Activated T-cell treated with anti-CD3 and anti-CD28 coated beads for 24 hours (primary cell): Measurements from ENCODE around the gene B3GALT6.
"Not testable (repeated sequence)": the region's sequence is repeated elsewhere in the genome, so short reads cannot be mapped to it uniquely, and the experiment has no call there.

Experiments
- DNase-seq: peaks from one replicate; pipeline ENCODE4 v3.0.0-alpha.2; 2020; ENCODE audit warnings: low read depth

Gene B3GALT6

DNA sequence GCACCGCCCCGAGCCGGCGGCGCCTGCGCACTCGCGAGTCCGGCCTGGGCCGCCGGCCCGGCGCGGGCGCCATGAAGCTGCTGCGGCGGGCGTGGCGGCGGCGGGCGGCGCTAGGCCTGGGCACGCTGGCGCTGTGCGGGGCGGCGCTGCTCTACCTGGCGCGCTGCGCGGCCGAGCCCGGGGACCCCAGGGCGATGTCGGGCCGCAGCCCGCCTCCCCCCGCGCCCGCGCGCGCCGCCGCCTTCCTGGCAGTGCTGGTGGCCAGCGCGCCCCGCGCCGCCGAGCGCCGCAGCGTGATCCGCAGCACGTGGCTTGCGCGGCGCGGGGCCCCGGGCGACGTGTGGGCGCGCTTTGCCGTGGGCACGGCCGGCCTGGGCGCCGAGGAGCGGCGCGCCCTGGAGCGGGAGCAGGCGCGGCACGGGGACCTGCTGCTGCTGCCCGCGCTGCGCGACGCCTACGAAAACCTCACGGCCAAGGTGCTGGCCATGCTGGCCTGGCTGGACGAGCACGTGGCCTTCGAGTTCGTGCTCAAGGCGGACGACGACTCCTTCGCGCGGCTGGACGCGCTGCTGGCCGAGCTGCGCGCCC lies at the start of gene B3GALT6:
Gene B3GALT6, plus strand, starts transcription at position 30 of the 588 bp plus-strand sequence. Its CDS starts 42 bp downstream, at position 72.
- DNase-seq: no peak

DNA sequence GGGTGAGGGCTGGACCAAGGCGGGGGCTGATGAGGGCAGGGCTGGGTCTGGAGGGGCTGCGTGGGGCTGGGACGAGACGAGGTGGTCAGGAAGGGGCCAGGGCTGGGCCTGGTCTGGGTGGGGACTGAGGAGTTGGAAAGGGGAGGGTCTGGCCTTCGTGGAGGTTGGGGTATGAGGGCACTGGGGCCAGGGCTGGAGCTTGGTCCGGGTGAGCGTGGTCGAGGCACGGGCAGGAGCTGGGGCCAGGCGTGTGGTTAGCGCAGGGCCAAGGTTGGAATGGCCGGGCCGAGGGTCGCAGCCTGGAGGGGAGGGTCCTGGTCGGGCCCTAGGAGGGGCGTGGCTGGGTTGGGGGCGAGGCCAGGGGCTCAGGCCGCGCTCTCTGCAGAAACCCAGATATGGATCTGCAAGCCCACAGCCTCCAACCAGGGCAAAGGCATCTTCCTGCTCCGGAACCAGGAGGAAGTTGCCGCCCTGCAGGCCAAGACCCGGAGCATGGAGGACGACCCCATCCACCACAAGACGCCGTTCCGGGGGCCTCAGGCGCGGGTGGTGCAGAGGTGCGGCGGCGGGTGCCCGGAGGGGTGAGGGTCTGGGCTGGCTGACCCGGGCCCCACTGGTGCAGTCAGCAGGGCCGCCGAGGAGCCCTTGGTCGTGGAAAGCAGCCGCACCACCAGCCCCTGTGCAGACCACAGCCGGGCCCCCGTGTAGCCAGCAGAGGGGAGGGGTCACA lies 49.4 kb upstream of the B3GALT6 start:
- DNase-seq: no peak

DNA sequence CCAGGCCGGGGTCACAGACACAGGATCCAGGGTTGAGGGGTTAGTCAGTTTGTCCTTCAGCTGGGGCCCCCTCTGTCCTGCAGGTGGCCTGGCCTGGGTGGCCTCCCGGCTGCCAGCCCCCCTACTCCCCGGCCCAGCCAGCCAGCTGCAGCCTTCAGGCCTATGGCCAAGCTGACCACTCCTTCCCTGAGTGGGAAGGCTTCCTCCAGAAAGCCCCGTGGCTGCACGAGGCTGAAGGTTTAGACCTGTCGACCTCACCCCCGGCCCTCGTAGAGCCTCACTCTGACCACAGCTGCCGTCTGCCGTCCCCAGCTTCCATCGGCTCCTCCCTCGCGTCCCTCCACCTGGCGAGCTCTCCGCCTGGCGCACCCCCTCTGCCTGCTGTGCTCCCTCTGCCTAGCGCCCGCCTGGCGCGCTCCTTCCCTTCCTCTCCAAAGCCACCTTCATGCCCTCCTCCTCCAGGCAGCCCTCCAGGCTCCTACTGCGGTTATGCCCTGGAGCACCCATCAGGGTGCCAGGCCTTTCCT lies 48.8 kb upstream of the B3GALT6 start:
- no peak for DNase-seq

DNA sequence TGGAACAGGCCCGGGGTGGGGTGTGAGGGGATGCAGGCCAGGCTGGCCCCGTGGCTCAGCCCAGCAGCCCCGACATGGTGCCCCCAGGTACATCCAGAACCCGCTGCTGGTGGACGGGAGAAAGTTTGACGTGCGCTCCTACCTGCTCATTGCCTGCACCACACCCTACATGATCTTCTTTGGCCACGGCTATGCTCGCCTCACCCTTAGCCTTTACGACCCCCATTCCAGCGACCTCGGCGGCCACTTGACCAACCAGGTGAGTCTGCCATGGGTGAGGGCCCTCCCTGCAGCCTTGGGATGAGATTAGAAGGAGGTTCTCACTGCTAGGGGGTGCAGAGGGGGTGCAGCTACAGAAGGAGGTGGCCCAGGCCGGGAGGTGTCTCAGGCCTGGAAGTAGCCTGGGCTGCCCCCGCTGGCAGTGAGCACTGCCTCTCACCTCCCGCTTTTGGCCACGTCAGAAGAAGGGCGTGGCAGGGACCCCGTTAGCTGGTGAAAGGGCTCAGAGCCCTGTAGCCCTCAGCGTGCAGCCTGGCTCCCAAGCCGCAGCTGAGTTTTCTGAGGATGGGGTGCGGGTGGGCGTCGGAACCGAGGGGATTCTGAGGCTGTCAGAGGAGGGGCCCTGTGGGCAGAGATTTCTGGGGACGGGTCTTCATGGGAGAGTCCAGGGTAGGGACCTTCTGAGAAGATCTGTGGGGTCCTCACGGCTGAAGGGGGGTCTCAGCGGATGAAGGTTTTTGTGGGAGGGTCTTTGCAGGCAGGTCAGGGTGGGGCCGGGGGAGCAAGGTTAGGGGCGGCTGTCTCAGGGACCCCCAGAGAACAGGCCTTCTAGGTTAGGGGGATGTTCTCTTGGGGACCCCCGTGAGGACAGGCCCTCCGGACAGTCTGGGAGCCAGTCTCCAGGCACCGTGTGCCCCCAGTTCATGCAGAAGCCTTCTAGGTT lies 47.9 kb upstream of the B3GALT6 start:
- no peak for DNase-seq

DNA sequence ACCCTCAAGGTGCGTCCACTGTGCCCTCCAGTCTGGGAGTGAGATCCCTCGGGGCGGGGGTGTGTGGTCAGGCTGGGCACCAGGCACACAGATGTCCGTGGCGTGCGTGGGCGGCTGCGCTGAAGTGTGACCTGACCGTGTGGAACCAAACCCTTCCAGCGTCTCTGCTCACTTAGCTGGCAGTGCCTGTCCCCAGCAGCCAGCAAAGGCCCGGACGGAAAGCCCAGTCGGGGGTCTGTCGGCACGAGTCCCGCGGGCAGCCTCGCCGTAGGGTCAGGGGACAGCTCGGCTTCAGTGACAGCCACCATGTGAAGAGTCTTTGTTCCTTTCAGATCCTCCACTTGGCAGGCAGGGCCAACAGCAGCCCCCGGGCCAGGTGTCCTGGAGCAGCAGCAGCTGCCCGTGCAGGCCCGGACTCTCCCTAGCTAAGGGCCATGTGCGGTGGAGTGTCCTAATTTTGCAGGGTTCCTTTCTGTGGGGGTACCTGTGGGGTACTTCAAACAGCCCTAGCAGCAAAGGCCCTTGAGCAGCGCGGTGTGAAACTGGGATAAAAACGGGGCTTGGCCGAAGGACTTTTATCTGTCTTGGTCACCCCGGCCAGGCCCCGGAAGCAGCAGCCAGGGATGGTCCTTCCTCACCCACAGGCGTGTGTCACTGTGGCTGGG lies 46.8 kb upstream of the B3GALT6 start:
- no peak for DNase-seq

DNA sequence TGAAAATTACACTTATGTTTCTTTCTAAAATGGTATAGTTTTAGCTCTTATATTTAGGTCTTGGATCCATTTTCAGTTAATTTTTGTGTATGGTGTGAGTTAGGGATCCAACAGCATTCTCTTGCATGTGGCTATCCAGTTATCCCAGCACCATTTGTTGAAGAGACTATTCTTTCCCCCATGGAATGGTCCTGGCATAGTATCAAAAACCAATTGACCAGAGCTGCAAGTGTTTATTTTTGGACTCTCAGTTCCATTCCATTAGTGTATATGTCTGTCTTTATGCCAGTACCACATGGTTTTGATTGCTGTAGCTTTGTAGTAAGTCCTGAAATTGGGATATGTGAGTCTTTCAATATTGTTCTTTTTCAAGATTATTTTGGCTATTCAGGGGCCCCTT lies 44.1 kb upstream of the B3GALT6 start:
- DNase-seq: no peak

DNA sequence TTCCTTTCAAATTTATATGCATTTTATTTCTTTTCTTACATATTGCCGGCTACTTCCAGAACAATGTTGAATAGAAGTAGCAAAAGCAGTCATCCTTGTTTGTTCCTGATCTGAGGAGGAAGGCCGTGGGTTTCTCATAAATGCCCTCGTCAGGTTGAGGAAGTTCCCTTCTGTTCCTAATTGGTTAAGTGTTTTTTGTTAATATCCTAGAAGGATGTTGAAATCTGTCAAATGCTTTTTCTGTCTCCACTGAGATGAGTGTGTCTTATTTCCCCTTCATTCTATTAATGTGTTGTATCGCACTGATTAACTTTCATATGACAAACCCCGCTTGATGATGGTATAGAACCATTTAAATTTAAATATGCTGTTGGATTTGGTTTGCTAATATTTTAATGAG lies 42.9 kb upstream of the B3GALT6 start:
- no peak for DNase-seq

DNA sequence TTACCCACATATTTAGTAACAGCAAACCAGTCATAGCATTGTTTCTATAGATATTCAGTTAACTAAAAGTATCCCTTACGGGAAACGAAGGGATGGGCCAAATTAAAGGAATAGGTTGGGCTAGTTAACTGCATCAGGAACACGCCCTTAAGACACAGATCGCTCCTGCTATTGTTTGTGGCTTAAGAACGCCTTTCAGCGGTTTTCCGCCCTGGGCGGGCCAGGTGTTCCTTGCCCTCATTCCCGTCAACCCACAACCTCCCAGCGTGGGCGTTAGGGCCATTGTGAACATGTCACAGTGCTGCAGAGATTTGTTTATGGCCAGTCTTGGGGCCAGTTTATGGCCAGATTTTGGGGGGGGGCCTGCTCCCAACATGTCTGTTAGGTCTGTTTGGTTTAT lies 40.3 kb upstream of the B3GALT6 start:
- no peak for DNase-seq

DNA sequence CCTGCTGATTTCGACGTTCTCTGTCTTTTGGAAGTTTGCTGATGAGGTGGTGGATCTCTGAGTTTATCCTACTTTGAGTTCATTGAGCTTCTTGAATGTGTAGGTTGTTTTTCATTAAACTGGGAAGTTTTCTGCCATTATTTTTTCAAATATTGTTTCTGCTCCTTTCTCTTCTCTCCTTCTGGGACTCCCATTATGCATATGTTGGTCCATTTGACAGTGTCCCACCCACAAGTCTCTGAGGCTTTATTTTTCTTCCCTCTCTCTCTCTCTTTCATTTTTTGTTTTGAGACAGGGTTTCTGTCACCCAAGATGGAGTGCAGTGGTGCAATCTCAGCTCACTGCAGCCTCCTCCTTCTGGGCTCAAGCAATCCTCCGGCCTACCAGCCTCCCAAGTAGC lies 37.3 kb upstream of the B3GALT6 start:
- DNase-seq: no peak

- not testable (repeated sequence) for DNase-seq
Observed at GRCh38 chr1:1195726-1196125, 36.3 kb upstream of the B3GALT6 start.

DNA sequence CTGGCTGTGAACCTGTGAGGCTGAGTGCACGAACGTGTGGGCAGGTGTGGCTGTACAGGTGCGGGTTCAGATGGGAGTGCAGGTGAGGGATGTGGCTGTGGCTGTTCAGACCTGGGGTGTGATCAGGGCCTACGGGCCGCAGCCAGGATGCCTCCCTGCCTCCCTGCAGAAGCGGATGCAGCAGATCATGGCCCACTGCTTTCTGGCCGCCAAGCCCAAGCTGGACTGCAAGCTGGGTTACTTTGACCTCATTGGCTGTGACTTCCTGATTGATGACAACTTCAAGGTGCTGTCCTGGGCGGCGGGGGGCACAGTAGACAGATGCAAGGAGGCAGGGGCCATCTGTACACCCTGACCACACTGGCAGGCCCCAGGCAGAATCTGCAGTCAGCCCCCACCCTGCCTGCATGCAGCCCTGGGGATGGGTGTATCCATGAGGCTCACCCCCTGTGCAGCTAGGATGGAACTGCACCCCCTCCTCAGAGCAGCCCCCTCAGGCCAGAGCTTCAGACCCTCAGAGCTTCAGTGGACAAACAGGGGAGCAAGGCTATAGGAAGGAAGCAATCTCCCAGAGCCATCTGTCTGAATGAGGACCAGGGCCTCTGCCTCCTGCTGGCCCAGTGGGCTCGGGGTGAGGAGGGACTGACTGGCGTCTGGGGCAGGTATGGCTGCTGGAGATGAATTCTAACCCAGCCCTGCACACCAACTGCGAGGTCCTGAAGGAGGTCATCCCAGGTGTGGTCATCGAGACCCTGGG lies 35.4 kb upstream of the B3GALT6 start:
- DNase-seq: no peak

DNA sequence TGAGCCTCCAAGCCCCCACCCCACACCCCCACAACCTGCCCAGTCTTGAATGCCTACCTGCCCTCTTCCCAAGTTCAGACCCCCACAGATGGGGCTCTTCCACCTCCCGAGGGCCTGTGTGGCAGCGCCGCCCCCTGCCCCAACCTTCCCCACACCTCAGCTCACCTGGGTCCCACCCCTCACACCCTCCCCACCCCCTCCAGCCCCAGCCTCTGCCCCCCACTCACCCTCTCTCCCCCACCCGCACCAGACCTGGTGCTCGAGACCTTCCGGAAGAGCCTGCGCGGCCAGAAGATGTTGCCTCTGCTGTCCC lies 34.9 kb upstream of the B3GALT6 start:
- no peak for DNase-seq

GRCh38 chr1:1197551-1198422 lies 34.2 kb upstream of the B3GALT6 start:
- no peak for DNase-seq

DNA sequence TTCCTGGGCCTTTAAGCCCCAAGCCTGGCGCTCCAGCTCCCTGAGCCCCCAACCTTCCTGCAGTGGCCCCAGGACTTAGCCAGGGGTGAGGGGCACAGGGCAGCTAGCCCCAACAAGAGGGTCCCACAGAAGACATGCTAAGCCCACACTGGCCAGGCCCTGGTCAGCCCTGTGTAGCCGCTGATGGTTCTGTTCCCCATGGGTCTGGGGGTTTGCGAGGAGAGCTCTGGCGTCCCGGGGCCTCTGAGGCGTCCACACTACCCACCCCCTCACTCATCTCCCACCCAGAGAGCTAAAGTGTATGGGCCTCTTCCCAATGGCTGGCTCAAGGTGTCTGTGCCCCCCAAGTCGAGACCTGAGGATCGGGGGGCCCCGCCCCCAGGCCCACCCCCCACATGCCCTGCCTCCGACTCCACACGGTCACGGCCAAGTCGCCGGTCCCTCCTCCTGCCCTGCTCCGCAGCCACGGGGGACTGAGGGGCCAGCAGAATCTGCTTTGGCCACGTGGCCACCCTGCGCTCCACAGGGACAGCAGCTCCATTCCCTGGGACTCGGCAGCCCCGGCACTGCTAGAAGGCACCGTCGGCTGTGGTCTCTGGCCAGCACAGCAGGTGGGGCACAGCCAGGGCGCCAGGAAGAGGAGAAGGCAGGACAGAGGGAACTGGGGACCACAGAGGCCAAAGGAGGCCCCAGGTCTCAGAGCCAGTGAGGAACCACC lies 33.5 kb upstream of the B3GALT6 start:
- no peak for DNase-seq

GRCh38 chr1:1199141-1199960 lies 32.7 kb upstream of the B3GALT6 start:
- no peak for DNase-seq

GRCh38 chr1:1199961-1200875 lies 31.8 kb upstream of the B3GALT6 start:
- DNase-seq: no peak

DNA sequence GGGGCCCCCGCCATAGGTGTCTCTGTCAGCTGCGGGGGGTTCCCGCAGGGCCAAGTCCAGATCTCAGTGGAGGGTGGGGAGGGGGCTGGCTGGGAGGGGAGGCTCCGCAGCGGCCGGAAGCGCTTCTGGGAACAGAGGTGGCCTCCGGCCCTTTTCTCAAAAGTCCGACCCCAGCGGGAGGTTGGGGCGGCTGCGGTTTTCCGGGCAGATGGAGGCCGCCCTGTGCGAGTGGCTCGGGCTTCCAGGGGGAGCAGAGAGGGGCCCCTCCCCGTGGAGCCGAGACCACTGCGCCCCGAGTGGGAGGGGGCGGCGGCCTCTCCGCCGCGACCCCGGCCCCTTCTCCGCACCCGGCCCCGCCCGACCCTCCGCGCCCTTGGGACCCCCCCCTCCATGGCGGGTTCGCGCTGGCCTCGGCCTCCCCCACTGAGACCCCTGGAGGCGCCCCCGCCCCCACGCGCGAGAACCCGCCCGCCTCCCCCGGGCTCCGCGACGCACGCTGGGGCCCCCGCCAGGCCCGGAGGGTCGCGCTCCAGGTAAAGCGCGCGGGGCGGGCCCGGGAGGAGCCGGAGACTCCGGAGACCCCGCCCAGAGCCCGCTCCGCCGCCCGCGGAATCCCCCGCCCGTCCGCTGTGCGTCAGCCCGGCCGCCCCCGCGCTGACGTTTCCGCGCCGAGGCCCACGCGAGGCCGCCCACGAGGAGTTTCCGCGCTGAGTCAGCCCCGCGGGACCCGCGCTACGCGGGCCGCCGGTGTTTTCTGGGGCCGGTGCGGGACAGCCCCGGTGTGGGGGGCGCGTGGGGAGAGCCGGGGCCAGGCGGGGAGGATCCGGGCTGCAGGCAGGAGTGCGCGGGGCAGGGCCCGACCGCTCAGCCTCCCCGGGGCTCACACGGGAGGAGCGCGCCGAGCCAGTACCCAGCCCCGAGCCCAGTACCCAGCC lies 30.9 kb upstream of the B3GALT6 start:
- DNase-seq: peak; percentile 86
